H9 (cell line): ENCODE measurements around the gene ACTR2. TPM values are rescaled to one million over a fixed set of nuclear protein-coding genes. Genes with fewer than 3 reads are reported as not detected.

ENCODE experiments used
- DNase-seq: peaks from one replicate; pipeline ENCODE4 v3.0.0-alpha.2; 2017
- H2AFZ ChIP-seq: one replicate; pipeline ENCODE4 v1.6.1; 2013; ENCODE audit warnings: mild to moderate bottlenecking, low read length, control low read depth, moderate library complexity
- H2AK5ac ChIP-seq: 2 replicates; pipeline ENCODE4 v1.6.1; 2013; ENCODE audit warnings: low read length, control low read depth, mixed read lengths; ENCODE audit not compliant: insufficient read length
- H2BK120ac ChIP-seq: one replicate; pipeline ENCODE4 v1.6.1; 2013; ENCODE audit warnings: low read depth, mild to moderate bottlenecking, low read length, control low read depth, inconsistent platforms; ENCODE audit not compliant: poor library complexity, severe bottlenecking
- H2BK12ac ChIP-seq: 2 replicates; pipeline ENCODE4 v1.6.1; 2013; ENCODE audit warnings: low read length, control low read depth, mixed read lengths, low read depth; ENCODE audit not compliant: insufficient read length
- H2BK15ac ChIP-seq: 2 replicates; pipeline ENCODE4 v1.6.1; 2013; ENCODE audit warnings: low read depth, low read length, control low read depth
- H2BK20ac ChIP-seq: one replicate; pipeline ENCODE4 v1.6.1; 2013; ENCODE audit warnings: low read depth, mild to moderate bottlenecking, low read length, control low read depth, inconsistent platforms; ENCODE audit not compliant: poor library complexity, severe bottlenecking
- H2BK5ac ChIP-seq: 2 replicates; pipeline ENCODE4 v1.6.1; 2013; ENCODE audit warnings: low read length, control low read depth, mixed read lengths; ENCODE audit not compliant: insufficient read length
- H3K14ac ChIP-seq: 2 replicates; pipeline ENCODE4 v1.6.1; 2013; ENCODE audit warnings: low read length, control low read depth; ENCODE audit not compliant: insufficient read depth
- H3K18ac ChIP-seq: 2 replicates; pipeline ENCODE4 v1.6.1; 2013; ENCODE audit warnings: low read depth, mild to moderate bottlenecking, mixed read lengths, low read length, control low read depth; ENCODE audit not compliant: insufficient read length
- H3K23ac ChIP-seq: 2 replicates; pipeline ENCODE4 v1.6.1; 2013; ENCODE audit warnings: low read length, control low read depth, mixed read lengths, low read depth; ENCODE audit not compliant: insufficient read length
- H3K23me2 ChIP-seq: 2 replicates; pipeline ENCODE4 v1.6.1; 2013; ENCODE audit warnings: low read depth, mild to moderate bottlenecking, mixed read lengths, low read length, control low read depth; ENCODE audit not compliant: insufficient read length, poor library complexity, severe bottlenecking
- H3K27ac ChIP-seq: 2 replicates; pipeline ENCODE4 v1.5.1; 2013; ENCODE audit warnings: low read length, control low read depth, mixed read lengths, low read depth; ENCODE audit not compliant: insufficient read length
- H3K27me3 ChIP-seq: 2 replicates; pipeline ENCODE4 v1.6.1; 2013; ENCODE audit warnings: low read length, control low read depth, inconsistent platforms; ENCODE audit not compliant: insufficient read depth
- H3K4ac ChIP-seq: 2 replicates; pipeline ENCODE4 v1.6.1; 2013; ENCODE audit warnings: low read depth, mild to moderate bottlenecking, control low read depth, inconsistent platforms, low read length, moderate library complexity
- H3K4me1 ChIP-seq: 2 replicates; pipeline ENCODE4 v1.6.1; 2013; ENCODE audit warnings: low read length, control low read depth, inconsistent platforms; ENCODE audit not compliant: insufficient read depth
- H3K4me2 ChIP-seq: 2 replicates; pipeline ENCODE4 v1.6.1; 2013; ENCODE audit warnings: low read length, control low read depth, mixed read lengths; ENCODE audit not compliant: insufficient read length, insufficient read depth
- H3K56ac ChIP-seq: 2 replicates; pipeline ENCODE4 v1.6.1; 2013; ENCODE audit warnings: low read depth, mild to moderate bottlenecking, mixed read lengths, low read length, control low read depth; ENCODE audit not compliant: insufficient read length
- H3K79me1 ChIP-seq: 2 replicates; pipeline ENCODE4 v1.6.1; 2013; ENCODE audit warnings: low read depth, mild to moderate bottlenecking, moderate library complexity, low read length, control low read depth, inconsistent platforms; ENCODE audit not compliant: insufficient read depth, poor library complexity, severe bottlenecking
- H3K79me2 ChIP-seq: 2 replicates; pipeline ENCODE4 v1.6.1; 2013; ENCODE audit warnings: low read length, control low read depth, inconsistent platforms; ENCODE audit not compliant: insufficient read depth
- H3K9ac ChIP-seq: 2 replicates; pipeline ENCODE4 v1.6.1; 2013; ENCODE audit warnings: low read length, control low read depth, mixed read lengths; ENCODE audit not compliant: insufficient read length; ENCODE audit errors: extremely low read depth
- H3K9me3 ChIP-seq: one replicate; pipeline ENCODE4 v1.6.1; 2013; ENCODE audit warnings: low read depth, low read length, inconsistent platforms; ENCODE audit not compliant: control insufficient read depth
- H3T11ph ChIP-seq: one replicate; pipeline ENCODE4 v1.6.1; 2013; ENCODE audit warnings: mild to moderate bottlenecking, low read length, control low read depth, inconsistent platforms
- H4K20me1 ChIP-seq: one replicate; pipeline ENCODE4 v1.6.1; 2013; ENCODE audit not compliant: control insufficient read depth, insufficient read length, insufficient read depth
- H4K5ac ChIP-seq: 2 replicates; pipeline ENCODE4 v1.6.1; 2013; ENCODE audit warnings: low read depth, mild to moderate bottlenecking, mixed read lengths, low read length, control low read depth; ENCODE audit not compliant: insufficient read length
- H4K8ac ChIP-seq: replicated peaks from 2 replicates; pipeline ENCODE4 v1.6.1; 2013; ENCODE audit warnings: low read length, control low read depth, mixed read lengths, low read depth; ENCODE audit not compliant: insufficient read length
- H4K91ac ChIP-seq: 2 replicates; pipeline ENCODE4 v1.6.1; 2013; ENCODE audit warnings: low read depth, mild to moderate bottlenecking, moderate library complexity, mixed read lengths, low read length, control low read depth; ENCODE audit not compliant: insufficient read length
- H3K27ac Mint-ChIP-seq, 3 experiments: 2 replicates in 2 of 3; 3 replicates in 1 of 3; pipeline ENCODE4 v1.8.0; 2020 to 2021; ENCODE audit warnings: mixed read lengths in 3 of 3, mild to moderate bottlenecking in 1 of 3, moderate library complexity in 1 of 3
- H3K27me3 Mint-ChIP-seq: 2 replicates; pipeline ENCODE4 v1.8.0; 2021; ENCODE audit warnings: low read depth, mild to moderate bottlenecking, moderate library complexity, mixed read lengths
- H3K36me3 Mint-ChIP-seq, 3 experiments: 2 replicates in 2 of 3; 3 replicates in 1 of 3; pipeline ENCODE4 v1.8.0; 2020 to 2021; ENCODE audit warnings: low read depth in 3 of 3, mixed read lengths in 3 of 3; ENCODE audit not compliant: insufficient read depth in 1 of 3
- H3K4me1 Mint-ChIP-seq, 2 experiments: 2 replicates each; pipeline ENCODE4 v1.8.0; 2020; ENCODE audit warnings: mixed read lengths in 2 of 2
- H3K4me3 Mint-ChIP-seq, 2 experiments: 2 replicates in 1 of 2; 3 replicates in 1 of 2; pipeline ENCODE4 v1.8.0; 2020 to 2021; ENCODE audit warnings: mild to moderate bottlenecking in 2 of 2, mixed read lengths in 2 of 2, moderate library complexity in 1 of 2
- H3K9me3 Mint-ChIP-seq, 2 experiments: 2 replicates in 1 of 2; 3 replicates in 1 of 2; pipeline ENCODE4 v1.8.0; 2020; ENCODE audit warnings: mild to moderate bottlenecking in 2 of 2, mixed read lengths in 2 of 2, moderate library complexity in 1 of 2
- WGBS: extraction: QIAGEN DNeasy Blood & Tissue Kit; methylation state at CpG from one replicate; pipeline ENCODE4 v1.1.7; 2013; ENCODE audit warnings: missing lambda C conversion rate, low lambda C conversion rate, mixed read lengths; ENCODE audit not compliant: insufficient read length; ENCODE audit errors: extremely low coverage; 5-methylcytosine and 5-hydroxymethylcytosine counted together
- total RNA-seq: library from RNA; stranded (reverse); gene quantifications from 2 replicates; pipeline ENCODE4 v1.2.1, GENCODE V29; 2021
- TF ChIP-seq, protein P1 (sequence below): fragments of 200-600 bp; sonication (generic); conservative IDR thresholded peaks from 3 replicates; pipeline ENCODE4 v1.8.0; 2021; ENCODE audit warnings: antibody characterized with exemption, mild to moderate bottlenecking

The ACTR2 gene
- total RNA-seq, 1 experiment from 2014 or later = 176 TPM

DNA sequence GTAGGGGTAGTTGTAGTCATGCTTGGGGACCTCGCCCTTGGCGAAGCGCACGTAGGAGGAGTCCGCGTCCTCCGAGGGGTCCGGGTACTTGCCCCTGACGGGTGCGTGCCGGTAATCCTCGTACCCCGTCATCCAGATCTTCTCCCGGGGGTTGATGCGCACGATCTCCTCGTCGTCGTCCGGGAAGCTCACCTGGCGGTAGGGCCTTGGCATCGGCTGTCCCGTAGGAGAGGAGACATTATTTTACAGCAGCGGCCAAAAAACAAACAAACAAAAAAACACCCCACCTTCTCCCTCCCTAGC, 86.3 kb downstream of the ACTR2 start:
- Histone ChIP-seq H2BK15ac (no peak overlapping the region), H3K79me1 (no peaks in the 10 kb centered on the region), H3K4me2 (no peak overlapping the region), H3K79me2 (no peaks in the 10 kb centered on the region), H3K27me3 (no peaks in the 10 kb centered on the region), H2BK5ac (no peak overlapping the region), H4K91ac (no peak overlapping the region), H2BK12ac (no peak overlapping the region), H3K9ac (no peak overlapping the region), H3K14ac (no peak overlapping the region), H2AK5ac (no peak overlapping the region), H3K4ac (no peak overlapping the region), H3K27ac (no peak overlapping the region), H3K23me2 (no peaks in the 10 kb centered on the region), H3K18ac (no peak overlapping the region), H3K9me3 (no peaks in the 10 kb centered on the region), H3K56ac (no peak overlapping the region), H4K5ac (no peak overlapping the region), H4K8ac (no peak overlapping the region), H3T11ph (no peak overlapping the region), H4K20me1 (no peaks in the 10 kb centered on the region), H2BK120ac (no peak overlapping the region), H3K4me1 (no peaks in the 10 kb centered on the region), H2AFZ (no peak overlapping the region), H2BK20ac (no peak overlapping the region), H3K23ac (no peak overlapping the region)
- TF ChIP-seq, protein P1, sequence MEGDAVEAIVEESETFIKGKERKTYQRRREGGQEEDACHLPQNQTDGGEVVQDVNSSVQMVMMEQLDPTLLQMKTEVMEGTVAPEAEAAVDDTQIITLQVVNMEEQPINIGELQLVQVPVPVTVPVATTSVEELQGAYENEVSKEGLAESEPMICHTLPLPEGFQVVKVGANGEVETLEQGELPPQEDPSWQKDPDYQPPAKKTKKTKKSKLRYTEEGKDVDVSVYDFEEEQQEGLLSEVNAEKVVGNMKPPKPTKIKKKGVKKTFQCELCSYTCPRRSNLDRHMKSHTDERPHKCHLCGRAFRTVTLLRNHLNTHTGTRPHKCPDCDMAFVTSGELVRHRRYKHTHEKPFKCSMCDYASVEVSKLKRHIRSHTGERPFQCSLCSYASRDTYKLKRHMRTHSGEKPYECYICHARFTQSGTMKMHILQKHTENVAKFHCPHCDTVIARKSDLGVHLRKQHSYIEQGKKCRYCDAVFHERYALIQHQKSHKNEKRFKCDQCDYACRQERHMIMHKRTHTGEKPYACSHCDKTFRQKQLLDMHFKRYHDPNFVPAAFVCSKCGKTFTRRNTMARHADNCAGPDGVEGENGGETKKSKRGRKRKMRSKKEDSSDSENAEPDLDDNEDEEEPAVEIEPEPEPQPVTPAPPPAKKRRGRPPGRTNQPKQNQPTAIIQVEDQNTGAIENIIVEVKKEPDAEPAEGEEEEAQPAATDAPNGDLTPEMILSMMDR = no peak
- Mint-ChIP-seq H3K27ac (no peak overlapping the region), H3K4me1 (no peaks in the 10 kb centered on the region), H3K36me3 (peaks cover 14 to 35% (median 19%) of the 10 kb centered on the region in 3 experiments; a peak in 6 of 7 replicates), H3K27me3 (no peaks in the 10 kb centered on the region), H3K4me3 (no peak overlapping the region), H3K9me3 (no peaks in the 10 kb centered on the region)
- no peak for DNase-seq
- WGBS = no CpG with 5 or more reads among the region's 24 CpGs
